DMS53 treated with DMSO at 0.1 percent for 48 hours (cell line): ENCODE data around the gene TMEM82.
A peak's percentile ranks its signal among the peaks of the same experiment; 100 is the strongest.
"Not testable (repeated sequence)": the region's sequence is repeated elsewhere in the genome, so short reads cannot be mapped to it uniquely, and the experiment has no call there.

Source experiments
- DNase-seq: peaks from one replicate; lab custom pipeline; 2025; ENCODE audit not compliant: unreplicated experiment; lab: John Stamatoyannopoulos, UW

Gene TMEM82

DNA sequence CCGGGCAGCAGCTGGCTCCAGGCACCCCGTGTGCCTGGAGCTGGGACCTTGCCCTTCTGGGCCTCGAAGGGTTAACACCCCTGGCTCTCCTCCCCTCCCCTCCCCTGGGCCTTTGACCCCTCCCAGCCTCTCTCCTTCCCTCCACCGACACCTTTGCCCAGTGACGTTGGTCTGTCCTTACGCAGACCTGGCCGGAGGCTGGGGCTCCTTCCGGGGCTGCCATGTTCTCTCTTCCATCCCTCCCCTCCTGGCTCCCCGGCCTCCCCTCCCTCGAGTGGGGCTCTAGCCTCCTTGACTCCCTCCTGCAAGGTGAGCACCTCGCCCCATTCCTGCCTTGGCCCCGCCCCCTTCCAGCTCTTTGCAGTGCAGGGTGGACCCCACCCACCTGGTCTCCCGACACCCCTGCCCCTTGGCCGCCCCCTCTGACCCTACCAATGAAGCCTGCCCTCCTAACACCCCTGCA is at the start of gene TMEM82:
Gene TMEM82, plus strand, starts transcription at position 161 of the 463 bp plus-strand sequence. Its CDS starts 61 bp downstream, at position 222.
- no peak for DNase-seq

DNA sequence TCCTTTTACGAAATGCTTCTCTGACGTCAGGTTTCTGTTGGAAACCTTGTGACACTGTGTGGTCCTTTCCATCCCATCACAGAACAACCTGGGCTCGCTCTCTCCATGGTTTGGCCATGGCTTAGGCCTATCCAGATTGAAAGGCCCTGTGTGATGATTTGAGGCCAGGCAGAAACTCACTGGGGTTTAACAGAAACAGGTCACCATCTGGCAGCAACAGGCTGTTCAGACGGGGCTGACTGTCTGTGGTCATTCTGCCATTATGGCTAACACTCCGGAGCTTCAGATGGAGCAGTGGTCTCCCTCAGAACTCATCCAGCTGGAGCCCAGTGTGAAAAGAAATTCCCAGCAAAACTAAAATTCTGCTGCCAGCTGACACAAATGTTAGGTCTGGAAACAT is 48.9 kb upstream of the TMEM82 start:
- no peak for DNase-seq

GRCh38 chr1:15696956-15697521 is 45.3 kb upstream of the TMEM82 start:
- no peak for DNase-seq

DNA sequence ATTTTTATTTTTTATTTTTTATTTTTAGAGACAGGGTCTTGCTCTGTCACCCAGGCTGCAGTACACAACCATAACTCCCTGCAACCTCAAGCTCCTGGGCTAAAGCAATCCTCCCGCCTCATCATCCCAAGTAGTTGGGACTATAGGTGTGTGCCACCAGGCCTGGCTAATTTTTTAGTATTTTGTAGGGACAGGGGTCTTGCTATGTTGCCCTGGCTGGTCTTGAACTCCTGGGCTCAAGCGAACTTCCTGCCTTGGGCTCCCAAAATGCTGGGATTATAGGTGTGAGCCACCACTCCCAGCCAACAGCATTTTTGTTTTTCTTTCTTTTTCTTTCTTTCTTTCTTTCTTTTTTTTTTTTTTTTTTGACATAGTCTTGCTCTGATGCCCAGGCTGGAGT is 44.1 kb upstream of the TMEM82 start:
- no peak for DNase-seq

DNA sequence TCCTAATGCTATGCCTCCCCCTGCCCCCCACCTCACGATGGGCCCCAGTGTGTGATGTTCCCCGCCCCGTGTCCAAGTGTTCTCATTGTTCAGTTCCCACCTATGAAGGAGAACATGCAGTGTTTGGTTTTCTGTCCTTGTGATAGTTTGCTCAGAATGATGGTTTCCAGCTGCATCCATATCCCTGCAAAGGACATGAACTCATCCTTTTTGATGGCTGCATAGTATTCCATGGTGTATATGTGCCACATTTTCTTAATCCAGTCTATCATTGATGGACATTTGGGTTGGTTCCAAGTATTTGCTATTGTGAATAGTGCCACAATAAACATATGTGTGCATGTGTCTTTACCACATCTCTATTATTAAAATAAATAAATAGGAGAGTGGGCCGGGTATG is 43.0 kb upstream of the TMEM82 start:
- DNase-seq, result not testable (repeated sequence)

DNA sequence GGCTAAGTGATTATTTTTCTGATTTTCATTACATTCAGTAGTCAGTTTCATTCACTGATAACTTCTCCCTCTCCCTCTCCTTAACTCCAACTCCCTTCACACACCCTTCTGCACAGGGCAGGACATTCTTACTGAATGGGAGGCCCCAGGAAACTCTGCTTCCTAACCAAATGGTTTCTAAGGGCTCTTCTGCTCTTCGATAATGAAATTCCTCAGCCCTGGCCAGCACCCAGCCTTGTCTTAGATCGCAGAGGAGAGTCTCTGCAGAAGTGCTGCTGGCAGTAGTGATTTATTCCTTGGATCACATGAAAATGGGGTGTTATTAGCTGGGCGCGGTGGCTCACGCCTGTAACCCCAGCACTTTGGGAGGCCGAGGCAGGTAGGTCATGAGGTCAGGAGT is 41.8 kb upstream of the TMEM82 start:
- DNase-seq, result no peak

GRCh38 chr1:15701784-15702183 is 40.5 kb upstream of the TMEM82 start:
- DNase-seq, result no peak

DNA sequence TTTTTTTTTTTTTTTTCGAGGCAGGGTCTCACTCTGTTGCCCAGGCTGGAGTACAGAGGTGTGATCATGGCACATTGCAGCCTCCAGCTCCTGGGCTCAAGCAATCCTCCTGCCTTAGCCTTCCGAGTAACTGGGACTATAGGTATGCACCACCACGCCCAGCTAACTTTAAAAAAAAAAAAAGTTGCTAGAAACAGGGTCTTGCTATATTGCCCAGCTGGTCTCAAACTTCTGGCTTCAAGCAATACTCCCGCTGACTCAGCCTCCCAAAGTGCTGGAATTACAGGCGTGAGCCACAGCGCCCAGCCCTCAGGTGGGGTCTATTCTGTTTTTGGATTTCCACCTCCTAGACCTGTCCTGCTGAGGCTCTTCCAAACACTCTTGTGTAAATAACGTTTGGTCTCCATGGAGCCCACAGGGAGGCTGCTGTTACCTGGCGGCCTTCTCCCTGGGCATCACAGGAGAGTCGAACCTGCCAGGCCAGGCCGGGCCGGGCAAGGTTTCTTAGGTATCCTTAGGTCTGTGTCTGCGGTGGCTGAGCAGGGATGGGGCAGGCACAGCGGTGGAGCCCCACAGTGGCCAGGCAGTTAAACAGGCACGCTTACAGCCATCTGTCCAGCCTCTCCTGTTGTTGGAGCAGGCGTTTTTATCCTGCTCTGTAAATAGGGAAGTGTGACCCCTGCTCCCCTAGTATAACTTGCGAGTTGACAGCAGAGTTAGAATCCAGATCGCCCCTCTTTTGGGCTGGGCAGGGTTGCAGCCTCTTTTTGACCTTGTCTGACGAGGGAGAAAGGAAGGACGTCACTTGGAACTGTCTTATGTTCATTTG is 39.4 kb upstream of the TMEM82 start:
- no peak for DNase-seq

DNA sequence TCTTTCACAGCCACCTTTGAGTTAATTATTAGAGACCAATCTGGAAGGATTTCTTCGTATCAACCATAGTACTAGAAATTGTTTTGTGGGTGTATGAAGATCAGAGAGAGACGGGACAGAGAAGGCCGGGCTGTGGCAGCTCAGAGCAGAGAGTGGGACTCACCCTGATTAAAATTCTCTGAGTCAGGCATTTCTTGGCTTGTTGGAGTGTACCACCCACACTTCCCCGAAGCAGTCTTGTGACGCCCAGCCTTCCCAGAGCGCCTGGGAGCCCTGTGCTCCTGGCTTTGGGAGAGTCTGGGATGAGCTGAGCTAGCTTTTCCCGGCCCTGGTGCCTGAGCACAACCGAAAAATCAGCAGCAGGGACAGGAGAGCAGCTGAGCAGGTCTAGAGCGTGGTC is 38.7 kb upstream of the TMEM82 start:
- no peak for DNase-seq

DNA sequence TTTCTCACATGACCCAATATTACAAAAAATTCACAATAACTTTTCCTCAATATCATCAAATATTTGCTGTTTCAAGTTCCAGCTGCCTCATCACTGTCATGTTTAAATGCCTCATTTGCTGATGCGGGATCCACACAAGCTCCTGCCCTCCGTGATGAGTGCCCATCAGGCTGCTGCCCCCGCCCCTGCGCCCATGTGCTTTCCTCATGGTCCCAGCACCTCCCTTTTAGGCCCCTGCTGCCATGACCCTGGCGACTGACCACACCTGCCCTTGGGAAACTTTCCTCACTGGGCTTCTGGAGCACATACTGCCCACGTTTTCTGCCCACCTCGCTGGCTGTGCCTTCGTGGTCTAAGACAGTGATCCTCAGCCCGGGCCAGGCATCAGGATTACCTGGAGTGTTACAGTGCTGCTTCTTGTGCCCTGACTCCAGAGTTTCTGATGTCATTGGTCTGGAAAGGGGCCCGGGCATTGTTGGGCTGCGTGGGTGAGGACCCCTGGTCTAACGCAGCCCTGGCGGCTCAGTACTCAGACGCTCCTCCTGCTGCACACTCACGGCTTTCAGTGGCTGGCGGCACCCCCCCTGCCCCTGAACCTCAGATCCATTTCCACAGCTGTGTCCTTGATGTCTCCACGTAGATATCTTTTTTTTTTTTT is 37.6 kb upstream of the TMEM82 start:
- DNase-seq, result no peak

DNA sequence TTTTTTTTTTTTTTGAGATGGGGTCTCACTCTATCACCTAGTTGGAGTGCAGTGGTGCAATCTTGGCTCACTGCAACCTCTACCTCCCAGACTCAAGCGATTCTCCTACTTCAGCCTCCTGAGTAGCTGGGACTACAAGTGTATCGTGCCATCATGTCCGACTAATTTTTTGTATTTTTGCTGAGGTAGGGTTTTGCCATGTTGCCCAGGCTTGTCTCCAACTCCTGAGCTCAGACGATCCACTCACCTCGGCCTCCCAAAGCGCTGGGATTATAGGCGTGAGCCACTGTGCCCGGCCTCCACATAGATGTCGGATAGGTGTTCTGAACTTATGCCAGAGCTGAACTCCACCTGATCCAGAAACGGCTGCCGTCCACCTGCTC is 37.1 kb upstream of the TMEM82 start:
- no peak for DNase-seq

- no peak for DNase-seq
These were observed 35.5 kb upstream of the TMEM82 start for GRCh38 chr1:15706751-15707150.

- DNase-seq, result no peak
These were observed 34.9 kb upstream of the TMEM82 start for GRCh38 chr1:15707239-15707925.

- peak; percentile 8 for DNase-seq
These were observed 33.7 kb upstream of the TMEM82 start for GRCh38 chr1:15708486-15709137.

DNA sequence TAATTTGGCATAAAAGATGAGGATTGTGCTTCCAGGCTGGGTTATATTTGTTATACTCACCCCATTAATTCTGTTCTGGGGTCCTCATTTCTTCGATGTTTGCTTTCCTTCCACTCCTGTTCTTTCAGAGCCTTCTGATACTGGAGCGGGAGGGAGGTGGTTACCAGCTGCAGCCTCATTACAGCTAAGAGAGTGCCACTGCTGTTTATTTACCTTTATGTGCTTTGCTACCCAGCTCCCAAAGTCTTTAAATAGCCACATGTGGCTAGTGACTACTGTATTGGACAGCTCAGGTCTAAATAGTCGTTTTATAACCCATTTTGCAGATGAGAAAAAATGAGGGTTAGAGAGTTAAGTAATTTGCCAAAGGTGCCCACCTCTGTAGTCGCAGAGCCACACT is 33.1 kb upstream of the TMEM82 start:
- DNase-seq, result no peak

GRCh38 chr1:15712168-15712567 is 30.1 kb upstream of the TMEM82 start:
- no peak for DNase-seq

DNA sequence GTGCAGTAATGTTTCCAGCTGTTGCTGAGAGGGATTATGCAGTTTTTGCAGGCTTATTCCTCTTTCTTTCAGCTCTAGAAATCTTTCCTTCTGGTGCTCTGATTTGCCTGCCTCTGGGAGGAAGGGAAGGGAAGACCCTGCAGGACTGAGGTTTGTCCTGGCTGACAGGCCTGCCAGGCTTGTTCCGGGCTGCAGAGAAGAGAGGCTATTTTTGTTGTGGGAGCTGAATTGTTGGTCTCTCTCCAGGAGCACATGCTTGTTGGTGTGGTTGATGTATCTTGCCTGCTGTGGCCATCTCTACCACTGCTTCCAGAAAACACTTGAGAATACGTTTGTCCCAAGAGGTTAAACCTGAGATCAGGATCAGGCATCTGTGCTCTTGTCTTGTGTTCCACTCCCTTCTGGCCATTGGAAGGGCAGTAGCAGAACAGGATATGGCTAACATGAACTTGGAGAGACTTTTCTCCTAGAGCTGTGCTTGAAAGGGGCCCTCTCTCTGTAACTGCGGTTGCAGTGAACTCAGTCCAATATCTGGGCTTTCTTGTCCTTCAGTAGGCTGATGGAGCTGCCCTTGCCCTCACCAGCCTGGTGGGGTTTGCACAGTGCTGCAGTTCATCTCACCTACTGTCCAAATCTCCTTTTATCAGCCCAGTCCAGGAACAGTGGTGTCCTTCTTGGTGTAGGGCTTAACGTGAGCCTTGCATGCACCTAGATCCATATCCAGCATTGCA is 27.7 kb upstream of the TMEM82 start:
- no peak for DNase-seq

GRCh38 chr1:15717418-15718125 is 24.7 kb upstream of the TMEM82 start:
- DNase-seq, result no peak

DNA sequence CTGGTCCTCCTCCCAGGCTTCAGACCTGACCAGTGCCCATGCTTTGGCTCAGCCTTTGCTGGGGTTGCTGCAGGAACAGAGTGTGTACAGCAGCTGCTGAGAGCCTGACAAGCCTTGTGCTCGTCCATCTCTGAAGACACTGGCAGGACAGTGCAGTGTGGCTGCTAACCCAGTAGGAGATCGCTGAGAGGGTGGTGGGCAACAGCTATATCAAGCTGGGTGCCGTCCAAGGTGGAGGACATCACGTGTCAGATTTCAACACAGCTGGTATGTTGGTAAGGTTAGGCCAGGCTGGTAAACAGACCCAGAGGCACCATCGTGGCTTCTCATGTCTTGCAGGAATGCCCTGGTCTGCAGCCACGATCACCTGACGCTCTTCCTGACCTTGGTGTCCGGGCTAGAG is 24.1 kb upstream of the TMEM82 start:
- no peak for DNase-seq
